NOMO-1 treated with DMSO at 0.1 percent for 48 hours (cell line): Measurements from ENCODE around the gene VTI1A.

Source experiments
- DNase-seq: peaks from one replicate; lab custom pipeline; 2025; ENCODE audit not compliant: unreplicated experiment; lab: John Stamatoyannopoulos, UW

VTI1A gene

GRCh38 chr10:112750427-112751167 is 303.6 kb downstream of the VTI1A start:
- no peak for DNase-seq

DNA sequence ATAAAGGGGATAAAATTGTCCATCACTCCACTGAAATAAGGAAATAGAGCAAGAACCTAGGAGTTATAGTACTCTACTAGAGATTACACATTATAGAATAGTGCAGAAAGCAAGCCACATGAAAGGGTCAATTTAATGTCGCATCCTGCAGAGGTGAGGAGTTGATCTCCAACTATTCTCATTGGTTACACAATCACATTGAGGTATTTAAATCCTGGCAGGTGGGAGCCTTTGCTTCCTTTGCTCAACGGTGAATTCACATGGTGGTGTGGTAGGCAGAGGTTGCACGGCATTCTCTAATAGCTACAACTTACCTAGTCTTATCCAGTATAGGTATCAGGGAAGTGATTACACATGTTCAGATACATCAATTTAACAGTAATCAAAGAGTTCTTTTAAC is 304.6 kb downstream of the VTI1A start:
- DNase-seq: no peak

DNA sequence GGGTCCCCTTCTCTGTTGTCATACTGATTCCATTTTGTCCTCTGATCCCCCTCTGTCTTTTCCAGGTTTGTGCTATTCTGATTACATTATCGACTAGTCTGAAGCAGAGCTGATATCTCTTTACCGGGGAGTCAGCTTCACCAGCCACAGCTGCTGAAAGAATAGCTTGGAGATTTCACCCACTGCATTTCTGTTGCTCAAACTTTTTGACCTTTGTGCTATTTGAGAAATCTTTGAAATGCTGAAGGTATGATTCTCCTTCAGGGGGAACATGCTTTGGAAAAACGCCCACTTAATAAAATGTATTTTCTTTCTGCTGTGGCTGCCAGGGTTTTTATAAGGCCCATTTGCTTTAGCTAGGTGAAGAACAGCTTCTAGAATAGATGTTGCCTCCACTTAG is 305.3 kb downstream of the VTI1A start:
- DNase-seq: no peak

DNA sequence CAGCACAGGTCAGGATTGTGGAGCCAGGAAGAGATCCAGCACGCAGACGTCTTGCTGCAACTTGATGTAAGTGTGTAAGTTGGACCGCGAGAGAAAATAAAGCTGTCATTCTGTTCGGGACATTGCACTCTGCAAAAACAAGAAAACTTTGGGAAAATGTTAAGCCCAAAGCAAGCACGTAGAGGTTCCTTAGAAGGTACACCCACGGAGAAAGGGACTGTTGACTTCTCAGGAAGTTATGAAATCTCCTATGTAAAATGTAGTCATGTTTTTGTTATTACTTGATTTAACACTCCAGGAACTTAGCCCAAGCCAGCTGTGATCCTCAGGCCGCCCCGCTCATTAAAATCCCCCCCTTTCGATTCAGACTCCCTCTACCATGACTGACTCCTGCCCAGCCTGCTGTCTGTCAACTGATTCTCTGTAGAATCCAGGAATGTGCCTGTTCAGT is 307.0 kb downstream of the VTI1A start:
- DNase-seq: peak; percentile 36

DNA sequence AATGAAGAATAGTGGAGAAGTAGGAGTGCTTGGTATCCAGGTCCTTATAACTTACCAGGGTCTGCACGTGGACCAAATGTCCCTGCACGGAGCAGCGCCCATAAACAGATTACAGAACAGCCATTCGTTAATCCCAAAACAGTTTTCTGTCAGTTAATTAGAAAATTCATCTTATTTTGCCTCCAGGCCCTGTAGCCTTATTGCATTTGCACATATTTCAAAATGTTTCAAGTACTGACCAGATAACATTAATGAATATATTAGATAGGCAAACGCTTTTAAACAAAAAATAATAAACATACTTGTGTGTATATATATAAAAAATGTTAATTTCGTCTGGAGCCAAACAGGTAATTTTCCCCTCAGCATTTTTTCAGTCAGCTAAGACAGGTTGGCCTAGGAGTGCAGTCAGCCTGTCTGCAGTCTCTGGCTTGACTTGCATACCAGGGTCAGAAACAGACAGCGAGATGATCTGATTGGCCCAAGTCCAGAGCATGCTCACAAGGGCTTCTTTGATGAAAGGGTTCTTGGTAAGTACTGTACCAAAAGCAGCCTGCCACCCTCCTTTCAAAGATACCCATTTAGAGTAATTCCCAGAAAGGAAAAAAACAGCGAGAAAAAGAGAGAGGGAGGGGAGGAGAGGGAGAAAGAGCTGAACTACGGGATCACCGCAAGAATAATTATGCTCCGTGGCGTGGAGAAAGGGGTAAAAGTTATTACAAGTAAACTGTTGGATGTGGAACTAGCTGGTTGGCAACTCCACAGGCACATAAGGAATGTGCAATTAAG is 308.6 kb downstream of the VTI1A start:
- no peak for DNase-seq

DNA sequence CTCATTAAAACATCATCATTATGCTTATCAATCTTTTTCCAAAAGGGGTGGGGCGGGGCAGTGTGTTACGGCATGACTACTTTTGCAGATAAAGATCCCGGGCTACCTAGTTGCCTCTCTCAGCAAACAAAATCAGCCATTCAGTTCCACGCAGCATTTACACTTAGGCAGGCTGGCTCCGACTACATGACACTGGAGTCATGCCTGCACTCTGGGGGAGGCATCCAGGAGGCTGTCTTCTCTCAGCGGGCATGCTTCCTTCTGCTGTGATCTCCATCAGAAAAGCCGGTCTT is 309.2 kb downstream of the VTI1A start:
- DNase-seq: no peak

DNA sequence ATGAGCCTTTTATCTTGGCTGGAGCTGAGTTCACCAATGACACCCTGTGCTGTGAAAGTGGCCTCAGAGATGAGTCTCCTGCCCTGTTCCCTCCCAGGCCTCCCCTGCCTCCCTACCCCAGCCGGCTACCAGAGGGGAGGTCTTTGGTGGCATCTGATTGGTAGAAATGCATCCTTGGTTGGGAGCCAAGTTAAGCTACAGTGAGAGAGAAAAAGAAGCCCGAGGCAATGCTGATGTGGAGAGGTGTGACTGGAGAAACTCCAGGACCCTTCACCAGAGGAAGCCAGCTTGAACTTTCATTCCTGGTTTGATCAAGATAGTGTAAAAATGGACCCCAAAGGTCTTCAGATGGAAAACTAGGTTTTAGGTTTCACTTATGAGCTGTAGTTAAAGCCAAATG is 311.9 kb downstream of the VTI1A start:
- no peak for DNase-seq

- no peak for DNase-seq
Measured at GRCh38 chr10:112759496-112759895, 312.5 kb downstream of the VTI1A start.

DNA sequence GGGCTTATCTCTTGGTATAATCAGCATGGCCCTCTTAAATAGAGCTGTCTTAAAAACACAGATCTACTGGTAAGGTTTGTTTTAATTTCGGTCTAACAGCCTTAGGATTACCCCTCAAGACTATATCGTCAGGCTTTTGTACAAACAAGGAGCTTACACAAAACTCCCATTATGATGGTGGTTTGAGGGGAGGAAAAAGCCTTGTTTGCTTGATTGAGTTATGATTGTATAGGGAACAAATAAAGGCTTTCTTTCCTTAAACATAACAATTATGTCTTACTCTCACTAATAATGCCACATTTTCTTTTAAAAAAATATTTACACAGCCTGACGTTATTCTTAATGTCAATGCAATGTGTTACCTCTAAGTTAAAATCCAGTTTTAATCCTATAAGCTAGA is 314.2 kb downstream of the VTI1A start:
- no peak for DNase-seq

DNA sequence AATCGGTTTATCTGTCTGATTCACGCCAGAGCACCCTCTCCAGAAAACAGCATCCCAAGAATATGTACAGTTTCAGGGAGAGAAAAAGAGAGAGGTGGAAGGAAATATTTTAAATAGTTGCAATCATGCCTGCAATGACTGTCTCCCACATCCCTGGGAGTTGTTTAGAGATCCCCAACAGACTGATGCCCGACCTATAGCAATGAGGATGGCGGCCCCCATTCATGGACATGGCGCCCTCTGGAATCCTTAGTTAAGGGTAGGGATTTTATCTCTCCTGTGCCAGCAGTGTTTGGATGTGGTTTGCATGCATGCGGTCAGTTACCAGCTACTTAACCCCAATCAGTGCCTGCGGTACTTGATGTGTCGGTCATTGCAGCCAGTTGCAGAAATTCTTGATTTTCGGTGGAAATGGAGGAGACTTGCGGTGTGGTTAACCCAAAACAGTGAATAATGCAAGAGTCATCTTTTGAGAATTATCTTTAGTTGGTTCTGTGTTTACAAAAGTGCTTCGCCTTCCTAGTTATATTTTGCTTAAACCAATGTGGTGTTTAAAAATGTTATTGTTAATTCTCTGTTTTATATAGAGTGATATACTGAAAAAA is 317.0 kb downstream of the VTI1A start:
- no peak for DNase-seq

DNA sequence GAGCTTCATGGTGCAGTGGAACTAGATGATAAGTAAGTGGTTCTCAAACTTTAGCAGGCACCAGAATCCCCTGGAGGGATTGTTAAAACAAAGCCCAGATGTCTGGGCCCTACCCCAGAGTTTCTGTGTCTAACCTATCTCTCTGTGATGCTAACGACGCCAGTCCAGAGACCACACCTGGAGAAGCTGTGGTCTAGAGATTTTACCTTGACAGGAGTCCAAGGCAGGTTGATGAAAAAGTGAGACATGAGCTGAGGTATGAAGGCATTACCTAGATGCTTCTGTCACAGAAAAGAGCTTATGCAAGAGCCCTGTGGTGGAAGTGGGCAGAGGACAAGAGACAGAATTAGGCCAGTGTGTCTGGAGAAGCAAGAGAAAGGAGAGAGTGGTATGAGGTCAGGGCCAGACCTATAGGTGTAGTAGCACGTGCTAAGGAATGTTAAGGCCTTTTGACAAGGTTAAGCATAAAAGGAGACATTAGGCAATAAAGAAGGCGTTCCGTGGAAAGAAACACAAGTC is 318.8 kb downstream of the VTI1A start:
- DNase-seq: no peak

GRCh38 chr10:112766636-112767035 is 319.6 kb downstream of the VTI1A start:
- DNase-seq: no peak

- no peak for DNase-seq
Measured at GRCh38 chr10:112767156-112767555, 320.1 kb downstream of the VTI1A start.

- DNase-seq: no peak
Measured at GRCh38 chr10:112768121-112768520, 321.1 kb downstream of the VTI1A start.

DNA sequence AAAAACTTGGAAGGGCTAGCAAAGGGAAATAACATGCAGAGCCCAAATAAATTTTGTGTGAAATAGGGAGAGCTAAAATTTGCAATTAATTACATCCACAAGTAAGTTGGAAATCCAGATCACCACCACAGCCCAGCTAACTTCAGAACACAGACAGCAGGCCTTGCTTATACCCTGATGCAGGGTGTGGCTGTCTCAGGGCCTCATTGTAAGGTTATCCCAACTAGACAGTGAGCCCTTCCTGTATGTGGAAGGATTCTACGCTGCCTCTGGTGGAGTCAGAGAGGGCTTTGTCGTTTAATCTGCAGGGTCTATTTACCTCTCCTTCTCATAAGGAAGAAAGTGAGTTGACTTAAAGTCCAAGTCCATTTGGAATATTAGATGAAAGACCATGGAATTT is 322.1 kb downstream of the VTI1A start:
- DNase-seq: no peak

- no peak for DNase-seq
Measured at GRCh38 chr10:112769611-112770370, 322.8 kb downstream of the VTI1A start.

- no peak for DNase-seq
Measured at GRCh38 chr10:112771733-112772132, 324.7 kb downstream of the VTI1A start.

DNA sequence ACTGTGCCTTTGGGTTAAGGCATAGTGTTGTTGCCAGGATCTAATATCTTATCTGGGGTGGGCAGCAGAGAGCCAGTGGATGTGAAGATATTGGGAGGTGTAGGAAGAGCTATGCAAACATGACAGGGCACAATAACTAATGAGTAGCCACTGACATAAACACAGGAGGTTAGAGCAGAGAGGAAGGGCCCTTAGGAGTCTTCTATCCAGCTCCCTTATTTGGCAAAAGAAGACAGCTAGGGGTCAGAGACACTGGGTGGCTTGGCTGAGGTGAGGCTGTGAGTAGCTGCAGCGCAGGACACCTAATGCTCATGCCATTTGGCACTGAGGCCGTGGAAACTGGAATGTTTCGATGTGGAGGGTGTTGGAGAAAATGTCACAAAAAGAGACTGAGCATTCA is 326.8 kb downstream of the VTI1A start:
- no peak for DNase-seq

- DNase-seq: no peak
Measured at GRCh38 chr10:112774210-112774609, 327.2 kb downstream of the VTI1A start.

DNA sequence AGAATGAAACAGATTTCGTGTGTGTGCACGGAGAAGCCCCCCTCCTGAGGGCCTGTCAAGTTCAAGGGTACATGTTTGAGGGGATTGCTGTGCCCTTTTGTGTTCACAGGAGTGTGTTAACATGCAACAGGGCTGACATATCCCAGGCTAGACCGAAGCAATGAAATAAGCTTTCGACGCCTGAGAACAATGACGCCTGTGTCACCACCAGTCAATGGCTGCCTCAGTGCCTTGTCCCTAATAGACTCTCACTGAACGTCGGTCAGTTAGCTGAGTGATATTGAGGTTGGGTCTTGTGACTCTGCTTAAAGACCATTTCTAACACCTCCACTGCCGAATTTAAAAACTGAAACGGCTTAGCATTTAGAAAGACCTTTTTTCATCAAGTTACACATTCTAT is 327.8 kb downstream of the VTI1A start:
- no peak for DNase-seq

DNA sequence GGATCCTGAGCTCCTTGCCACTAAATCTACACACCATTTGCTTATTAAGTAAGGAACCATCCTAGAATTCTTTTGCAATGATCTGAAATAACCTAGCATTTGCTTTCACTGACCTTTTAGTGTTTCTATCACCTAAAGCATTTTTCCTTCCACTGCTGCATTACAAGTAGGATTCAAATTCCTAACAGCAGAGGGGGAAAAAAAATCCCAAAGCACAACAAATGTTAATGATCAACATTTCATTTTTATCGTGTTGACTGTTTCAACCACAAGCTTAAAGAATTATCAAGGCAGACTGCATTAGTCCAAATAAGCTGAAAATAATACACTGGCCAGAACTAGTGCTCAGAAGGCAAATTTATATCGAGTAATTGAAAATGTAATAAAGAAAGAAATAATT is 328.4 kb downstream of the VTI1A start:
- no peak for DNase-seq
